ENCODE data around the gene LRRC1.

Gene LRRC1

GRCh38 chr6:53925891-53926290 is 131.1 kb downstream of the LRRC1 start:
- no peak for TF ChIP-seq CTCF (IDR thresholded peaks at IDR 0.05)
- no peaks in the 10 kb centered on the region for H3K9me3 ChIP-seq
- no peaks in the 10 kb centered on the region for H3K27me3 ChIP-seq
- no peak overlapping the region for H3K4me3 ChIP-seq (ENCODE audit: low read depth in 1 of 2, low read length in 1 of 2)
- H3K36me3 ChIP-seq = peaks cover 11% of the 10 kb centered on the region
- no peak overlapping the region for H3K27ac ChIP-seq
- H3K4me1 ChIP-seq (ENCODE audit: control insufficient read depth in 1 of 2, insufficient read depth in 1 of 2, low read depth in 1 of 2, low read length in 1 of 2) = no peaks in the 10 kb centered on the region

GRCh38 chr6:53926505-53926904 is 131.7 kb downstream of the LRRC1 start:
- Histone ChIP-seq H3K27me3 (no peaks in the 10 kb centered on the region), H3K27ac (no peak overlapping the region), H3K4me3 (ENCODE audit: low read depth in 1 of 2, low read length in 1 of 2) (no peak overlapping the region), H3K4me1 (ENCODE audit: control insufficient read depth in 1 of 2, insufficient read depth in 1 of 2, low read depth in 1 of 2, low read length in 1 of 2) (no peaks in the 10 kb centered on the region), H3K9me3 (no peaks in the 10 kb centered on the region), H3K36me3 (peaks cover 9% of the 10 kb centered on the region)
- no peak for TF ChIP-seq CTCF (IDR thresholded peaks at IDR 0.05)

GRCh38 chr6:53928641-53929040 is 133.8 kb downstream of the LRRC1 start:
- H3K27ac ChIP-seq = no peak overlapping the region
- no peaks in the 10 kb centered on the region for H3K36me3 ChIP-seq
- H3K4me3 ChIP-seq (ENCODE audit: low read depth in 1 of 2, low read length in 1 of 2) = no peak overlapping the region
- H3K9me3 ChIP-seq = no peaks in the 10 kb centered on the region
- H3K27me3 ChIP-seq = no peaks in the 10 kb centered on the region
- H3K4me1 ChIP-seq (ENCODE audit: control insufficient read depth in 1 of 2, insufficient read depth in 1 of 2, low read depth in 1 of 2, low read length in 1 of 2) = no peaks in the 10 kb centered on the region
- no peak for TF ChIP-seq CTCF (IDR thresholded peaks at IDR 0.05)

- Histone ChIP-seq H3K9me3 (no peaks in the 10 kb centered on the region), H3K27me3 (no peaks in the 10 kb centered on the region), H3K36me3 (no peaks in the 10 kb centered on the region), H3K4me1 (ENCODE audit: control insufficient read depth in 1 of 2, insufficient read depth in 1 of 2, low read depth in 1 of 2, low read length in 1 of 2) (no peaks in the 10 kb centered on the region), H3K27ac (no peak overlapping the region), H3K4me3 (ENCODE audit: low read depth in 1 of 2, low read length in 1 of 2) (no peak overlapping the region)
- TF ChIP-seq CTCF (IDR thresholded peaks at IDR 0.05) = no peak
Observed at GRCh38 chr6:53929041-53929820, 134.4 kb downstream of the LRRC1 start.

GRCh38 chr6:53929821-53930120 is 135.0 kb downstream of the LRRC1 start:
- TF ChIP-seq CTCF (IDR thresholded peaks at IDR 0.05) = no peak
- Histone ChIP-seq H3K36me3 (no peaks in the 10 kb centered on the region), H3K27ac (no peak overlapping the region), H3K4me1 (ENCODE audit: control insufficient read depth in 1 of 2, insufficient read depth in 1 of 2, low read depth in 1 of 2, low read length in 1 of 2) (no peaks in the 10 kb centered on the region), H3K27me3 (no peaks in the 10 kb centered on the region), H3K9me3 (no peaks in the 10 kb centered on the region), H3K4me3 (ENCODE audit: low read depth in 1 of 2, low read length in 1 of 2) (no peak overlapping the region)

Measured in neutrophil (primary cell).